IPS-20b (cell line): Measurements from ENCODE around the gene PPP1R9B.

Source experiments
- H3K27ac ChIP-seq: one replicate; pipeline ENCODE4 v1.5.1; 2013; ENCODE audit warnings: low read length
- H3K27me3 ChIP-seq: 2 replicates; pipeline ENCODE4 v1.6.1; 2013; ENCODE audit warnings: mild to moderate bottlenecking, low read length, inconsistent platforms; ENCODE audit not compliant: insufficient read depth
- H3K36me3 ChIP-seq: 2 replicates; pipeline ENCODE4 v1.6.1; 2013; ENCODE audit warnings: low read depth, mild to moderate bottlenecking, inconsistent platforms, low read length, moderate library complexity; ENCODE audit not compliant: insufficient read depth
- H3K4me1 ChIP-seq: 2 replicates; pipeline ENCODE4 v1.6.1; 2013; ENCODE audit warnings: mild to moderate bottlenecking, control low read depth, inconsistent platforms, low read length, moderate library complexity; ENCODE audit not compliant: insufficient read depth
- H3K4me3 ChIP-seq: 2 replicates; pipeline ENCODE4 v1.5.1; 2013; ENCODE audit warnings: mild to moderate bottlenecking, low read length, inconsistent platforms
- H3K9ac ChIP-seq: 2 replicates; pipeline ENCODE4 v1.6.1; 2013; ENCODE audit warnings: low read depth, mild to moderate bottlenecking, inconsistent platforms, low read length, moderate library complexity
- H3K9me3 ChIP-seq: 2 replicates; pipeline ENCODE4 v1.6.1; 2013; ENCODE audit warnings: mild to moderate bottlenecking, low read depth, low read length, inconsistent platforms; ENCODE audit not compliant: insufficient read depth

Gene PPP1R9B

GRCh38 chr17:50110591-50111349 lies 39.7 kb downstream of the PPP1R9B start:
- peaks cover 8% of the 10 kb centered on the region for H3K4me1 ChIP-seq
- H3K9me3 ChIP-seq = no peaks in the 10 kb centered on the region
- H3K36me3 ChIP-seq = no peaks in the 10 kb centered on the region
- H3K27me3 ChIP-seq = no peaks in the 10 kb centered on the region
- H3K9ac ChIP-seq = peak overlapping the region; percentile 68; the same call in 1 of the 2 replicates
- H3K4me3 ChIP-seq = no peak overlapping the region
- no peak overlapping the region for H3K27ac ChIP-seq

- no peaks in the 10 kb centered on the region for H3K36me3 ChIP-seq
- H3K27ac ChIP-seq = no peak overlapping the region
- H3K4me3 ChIP-seq = no peak overlapping the region
- peaks cover 3% of the 10 kb centered on the region for H3K4me1 ChIP-seq
- H3K9me3 ChIP-seq = no peaks in the 10 kb centered on the region
- H3K9ac ChIP-seq = no peak overlapping the region
- H3K27me3 ChIP-seq = no peaks in the 10 kb centered on the region
Measured at GRCh38 chr17:50109785-50110184, 40.7 kb downstream of the PPP1R9B start.

GRCh38 chr17:50109207-50109606 lies 41.3 kb downstream of the PPP1R9B start:
- Histone ChIP-seq H3K27ac (no peak overlapping the region), H3K9me3 (no peaks in the 10 kb centered on the region), H3K9ac (no peak overlapping the region), H3K4me1 (peaks cover 3% of the 10 kb centered on the region), H3K36me3 (no peaks in the 10 kb centered on the region), H3K4me3 (no peak overlapping the region), H3K27me3 (no peaks in the 10 kb centered on the region)

GRCh38 chr17:50108556-50108955 lies 41.9 kb downstream of the PPP1R9B start:
- Histone ChIP-seq H3K36me3 (no peaks in the 10 kb centered on the region), H3K4me3 (no peak overlapping the region)

GRCh38 chr17:50107790-50108414 lies 42.6 kb downstream of the PPP1R9B start:
- Histone ChIP-seq H3K9ac (no peak overlapping the region), H3K36me3 (no peaks in the 10 kb centered on the region), H3K27me3 (no peaks in the 10 kb centered on the region), H3K9me3 (no peaks in the 10 kb centered on the region), H3K4me3 (no peak overlapping the region), H3K27ac (no peak overlapping the region), H3K4me1 (peaks cover 3% of the 10 kb centered on the region)

More at GRCh38 chr17:50108556-50108955, 41.9 kb downstream of the PPP1R9B start:
- Histone ChIP-seq H3K9ac (no peak overlapping the region), H3K27ac (no peak overlapping the region), H3K4me1 (peaks cover 3% of the 10 kb centered on the region), H3K27me3 (no peaks in the 10 kb centered on the region), H3K9me3 (no peaks in the 10 kb centered on the region)

GRCh38 chr17:50106393-50107131 lies 43.9 kb downstream of the PPP1R9B start:
- Histone ChIP-seq H3K4me1 (peaks cover 3% of the 10 kb centered on the region), H3K27ac (no peak overlapping the region), H3K9ac (no peak overlapping the region), H3K9me3 (no peaks in the 10 kb centered on the region), H3K36me3 (no peaks in the 10 kb centered on the region), H3K27me3 (no peaks in the 10 kb centered on the region), H3K4me3 (no peak overlapping the region)

- H3K27ac ChIP-seq = no peak overlapping the region
- H3K9ac ChIP-seq = no peak overlapping the region
- no peaks in the 10 kb centered on the region for H3K36me3 ChIP-seq
- no peaks in the 10 kb centered on the region for H3K27me3 ChIP-seq
- no peak overlapping the region for H3K4me3 ChIP-seq
- no peaks in the 10 kb centered on the region for H3K9me3 ChIP-seq
- H3K4me1 ChIP-seq = peaks cover 10% of the 10 kb centered on the region
Measured at GRCh38 chr17:50105811-50106210, 44.7 kb downstream of the PPP1R9B start.

- no peaks in the 10 kb centered on the region for H3K27me3 ChIP-seq
- H3K9ac ChIP-seq = no peak overlapping the region
- no peak overlapping the region for H3K27ac ChIP-seq
- no peak overlapping the region for H3K4me3 ChIP-seq
- H3K9me3 ChIP-seq = no peaks in the 10 kb centered on the region
- H3K36me3 ChIP-seq = no peaks in the 10 kb centered on the region
- peaks cover 14% of the 10 kb centered on the region for H3K4me1 ChIP-seq
Measured at GRCh38 chr17:50103941-50104340, 46.5 kb downstream of the PPP1R9B start.

GRCh38 chr17:50103252-50103651 lies 47.2 kb downstream of the PPP1R9B start:
- Histone ChIP-seq H3K9me3 (no peaks in the 10 kb centered on the region), H3K4me1 (peaks cover 14% of the 10 kb centered on the region), H3K36me3 (no peaks in the 10 kb centered on the region; the same call in 1 of the 2 replicates), H3K9ac (no peak overlapping the region), H3K27me3 (no peaks in the 10 kb centered on the region), H3K27ac (no peak overlapping the region), H3K4me3 (no peak overlapping the region)

GRCh38 chr17:50102164-50102991 lies 48.1 kb downstream of the PPP1R9B start:
- Histone ChIP-seq H3K9me3 (no peaks in the 10 kb centered on the region), H3K27me3 (no peaks in the 10 kb centered on the region), H3K9ac (no peak overlapping the region), H3K36me3 (peaks cover 4% of the 10 kb centered on the region; the same call in 1 of the 2 replicates), H3K27ac (no peak overlapping the region), H3K4me1 (peaks cover 14% of the 10 kb centered on the region; the same call in 1 of the 2 replicates), H3K4me3 (no peak overlapping the region)
